ENCODE measurements around the gene PGAP2.

DNA sequence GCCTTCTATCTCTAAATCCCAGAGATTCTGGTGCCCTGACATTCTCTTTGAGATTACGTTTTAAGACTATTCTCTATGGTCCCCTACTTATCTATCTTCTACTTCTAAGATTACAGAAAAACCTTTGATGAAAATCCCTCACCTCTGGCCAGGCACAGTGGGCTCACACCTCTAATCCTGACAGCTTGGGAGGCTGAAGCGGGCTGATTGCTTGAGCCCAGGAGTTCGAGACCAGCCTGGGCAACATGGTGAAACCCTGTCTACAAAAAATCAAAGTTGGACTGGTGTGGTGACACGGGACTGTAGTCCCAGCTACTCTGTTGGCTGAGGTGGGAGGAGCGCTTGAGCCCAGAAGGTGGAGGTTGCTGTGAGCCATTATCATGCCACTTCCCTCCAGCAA is 25.4 kb upstream of the PGAP2 start:
- TF ChIP-seq, protein P1, sequence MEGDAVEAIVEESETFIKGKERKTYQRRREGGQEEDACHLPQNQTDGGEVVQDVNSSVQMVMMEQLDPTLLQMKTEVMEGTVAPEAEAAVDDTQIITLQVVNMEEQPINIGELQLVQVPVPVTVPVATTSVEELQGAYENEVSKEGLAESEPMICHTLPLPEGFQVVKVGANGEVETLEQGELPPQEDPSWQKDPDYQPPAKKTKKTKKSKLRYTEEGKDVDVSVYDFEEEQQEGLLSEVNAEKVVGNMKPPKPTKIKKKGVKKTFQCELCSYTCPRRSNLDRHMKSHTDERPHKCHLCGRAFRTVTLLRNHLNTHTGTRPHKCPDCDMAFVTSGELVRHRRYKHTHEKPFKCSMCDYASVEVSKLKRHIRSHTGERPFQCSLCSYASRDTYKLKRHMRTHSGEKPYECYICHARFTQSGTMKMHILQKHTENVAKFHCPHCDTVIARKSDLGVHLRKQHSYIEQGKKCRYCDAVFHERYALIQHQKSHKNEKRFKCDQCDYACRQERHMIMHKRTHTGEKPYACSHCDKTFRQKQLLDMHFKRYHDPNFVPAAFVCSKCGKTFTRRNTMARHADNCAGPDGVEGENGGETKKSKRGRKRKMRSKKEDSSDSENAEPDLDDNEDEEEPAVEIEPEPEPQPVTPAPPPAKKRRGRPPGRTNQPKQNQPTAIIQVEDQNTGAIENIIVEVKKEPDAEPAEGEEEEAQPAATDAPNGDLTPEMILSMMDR (IDR thresholded peaks at IDR 0.05 in 2 of 3, conservative IDR thresholded peaks at IDR 0.05 in 1 of 3; ENCODE audit: borderline replicate concordance in 1 of 3, insufficient read depth in 1 of 3, low read depth in 2 of 3, low read length in 2 of 3) = no peak
- TF ChIP-seq POLR2A (IDR thresholded peaks at IDR 0.05; ENCODE audit: borderline replicate concordance, extremely low read depth, insufficient read depth, insufficient read length) (no peak), ELF1 (IDR thresholded peaks at IDR 0.05; ENCODE audit: borderline replicate concordance, low read depth) (no peak)
- TF ChIP-seq, protein P2, sequence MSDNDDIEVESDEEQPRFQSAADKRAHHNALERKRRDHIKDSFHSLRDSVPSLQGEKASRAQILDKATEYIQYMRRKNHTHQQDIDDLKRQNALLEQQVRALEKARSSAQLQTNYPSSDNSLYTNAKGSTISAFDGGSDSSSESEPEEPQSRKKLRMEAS (IDR thresholded peaks at IDR 0.05) = no peak

Data from HCT116 (cell line).